ENCODE results near the gene TMBIM1. TPM values are rescaled to one million over a fixed set of nuclear protein-coding genes. Genes with fewer than 3 reads are reported as not detected.

Gene TMBIM1
- total RNA-seq, 1 donor from 2014 or later, result 86.4 TPM

- no peak for DNase-seq (ENCODE audit: extremely low spot score, unreplicated experiment)
- H3K4me3 Mint-ChIP-seq (ENCODE audit: unreplicated experiment), result no peak overlapping the region
- no peak for TF ChIP-seq CTCF (IDR thresholded peaks at IDR 0.05)
These were observed 40.8 kb upstream of the TMBIM1 start for GRCh38 chr2:218332920-218333645.

GRCh38 chr2:218332288-218332687 lies 40.0 kb upstream of the TMBIM1 start:
- no peak for TF ChIP-seq CTCF (IDR thresholded peaks at IDR 0.05)
- no peak overlapping the region for H3K4me3 Mint-ChIP-seq (ENCODE audit: unreplicated experiment)
- DNase-seq (ENCODE audit: extremely low spot score, unreplicated experiment), result no peak
- no peaks in the 10 kb centered on the region for H3K9me3 Mint-ChIP-seq (ENCODE audit: unreplicated experiment)
- H3K27ac Mint-ChIP-seq (ENCODE audit: unreplicated experiment), result no peak overlapping the region
- H3K4me1 Mint-ChIP-seq (ENCODE audit: unreplicated experiment), result peaks cover 8% of the 10 kb centered on the region
- no peaks in the 10 kb centered on the region for H3K36me3 Mint-ChIP-seq (ENCODE audit: unreplicated experiment)
- no peaks in the 10 kb centered on the region for H3K27me3 Mint-ChIP-seq (ENCODE audit: unreplicated experiment)

More at GRCh38 chr2:218332920-218333645, 40.8 kb upstream of the TMBIM1 start:
- Mint-ChIP-seq H3K27me3 (ENCODE audit: unreplicated experiment) (no peaks in the 10 kb centered on the region), H3K27ac (ENCODE audit: unreplicated experiment) (no peak overlapping the region), H3K9me3 (ENCODE audit: unreplicated experiment) (no peaks in the 10 kb centered on the region), H3K36me3 (ENCODE audit: unreplicated experiment) (no peaks in the 10 kb centered on the region), H3K4me1 (ENCODE audit: unreplicated experiment) (peaks cover 8% of the 10 kb centered on the region)

GRCh38 chr2:218331745-218332144 lies 39.4 kb upstream of the TMBIM1 start:
- Mint-ChIP-seq H3K27ac (ENCODE audit: unreplicated experiment) (no peak overlapping the region), H3K4me3 (ENCODE audit: unreplicated experiment) (no peak overlapping the region), H3K4me1 (ENCODE audit: unreplicated experiment) (peaks cover 8% of the 10 kb centered on the region), H3K27me3 (ENCODE audit: unreplicated experiment) (no peaks in the 10 kb centered on the region), H3K36me3 (ENCODE audit: unreplicated experiment) (no peaks in the 10 kb centered on the region), H3K9me3 (ENCODE audit: unreplicated experiment) (no peaks in the 10 kb centered on the region)
- no peak for DNase-seq (ENCODE audit: extremely low spot score, unreplicated experiment)
- TF ChIP-seq CTCF (IDR thresholded peaks at IDR 0.05), result no peak

- H3K4me3 Mint-ChIP-seq (ENCODE audit: unreplicated experiment), result no peak overlapping the region
- H3K27ac Mint-ChIP-seq (ENCODE audit: unreplicated experiment), result no peak overlapping the region
- H3K27me3 Mint-ChIP-seq (ENCODE audit: unreplicated experiment), result no peaks in the 10 kb centered on the region
- no peak for TF ChIP-seq CTCF (IDR thresholded peaks at IDR 0.05)
- H3K9me3 Mint-ChIP-seq (ENCODE audit: unreplicated experiment), result no peaks in the 10 kb centered on the region
- H3K4me1 Mint-ChIP-seq (ENCODE audit: unreplicated experiment), result peaks cover 20% of the 10 kb centered on the region
- H3K36me3 Mint-ChIP-seq (ENCODE audit: unreplicated experiment), result no peaks in the 10 kb centered on the region
- DNase-seq (ENCODE audit: extremely low spot score, unreplicated experiment), result no peak
These were observed 37.7 kb upstream of the TMBIM1 start for GRCh38 chr2:218329826-218330593.
